ENCODE results near the gene DCBLD1.

- no peak for TF ChIP-seq CTCF (IDR thresholded peaks at IDR 0.05; ENCODE audit: insufficient read depth, low read length, poor library complexity, severe bottlenecking)
- TF ChIP-seq EZH2phosphoT487 (conservative IDR thresholded peaks at IDR 0.05; ENCODE audit: low read length) = no peak
These were observed 64.2 kb downstream of the DCBLD1 start for GRCh38 chr6:117546674-117547073.
